ENCODE results near the gene SNRK.

- TF ChIP-seq POLR2A (IDR thresholded peaks at IDR 0.05; ENCODE audit: low read depth, low read length) = no peak
- TF ChIP-seq POLR2AphosphoS5 (IDR thresholded peaks at IDR 0.05; ENCODE audit: low read depth, low read length) = no peak
Observed at GRCh38 chr3:43317461-43318316, 31.3 kb downstream of the SNRK start.

Data from GM12892 (cell line).